HG02798 (cell line): ENCODE results near the gene STMP1.
A peak's percentile ranks its signal among the peaks of the same experiment; 100 is the strongest.
"Not testable (repeated sequence)": the region's sequence is repeated elsewhere in the genome, so short reads cannot be mapped to it uniquely, and the experiment has no call there.

ENCODE experiments used
- ATAC-seq: cut with Tn5 transposase; IDR thresholded peaks from one replicate; pipeline ENCODE4 v1.9.1; 2021; ENCODE audit warnings: mild to moderate bottlenecking; ENCODE audit not compliant: unreplicated experiment, poor library complexity

Gene STMP1

DNA sequence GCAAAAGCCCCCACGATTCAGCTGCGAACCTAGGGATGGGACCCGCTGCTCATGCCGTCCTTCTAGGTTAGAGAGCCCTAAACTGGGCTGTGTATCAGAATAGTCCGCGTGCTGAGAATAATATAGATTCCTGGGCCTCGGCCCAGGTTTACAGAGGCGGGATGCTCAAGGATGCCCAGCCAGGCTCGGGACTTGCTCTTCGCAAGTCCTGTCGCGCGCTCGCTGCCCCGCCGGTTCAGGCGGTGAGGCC is 266 bp upstream of the STMP1 start:
- no peak for ATAC-seq

DNA sequence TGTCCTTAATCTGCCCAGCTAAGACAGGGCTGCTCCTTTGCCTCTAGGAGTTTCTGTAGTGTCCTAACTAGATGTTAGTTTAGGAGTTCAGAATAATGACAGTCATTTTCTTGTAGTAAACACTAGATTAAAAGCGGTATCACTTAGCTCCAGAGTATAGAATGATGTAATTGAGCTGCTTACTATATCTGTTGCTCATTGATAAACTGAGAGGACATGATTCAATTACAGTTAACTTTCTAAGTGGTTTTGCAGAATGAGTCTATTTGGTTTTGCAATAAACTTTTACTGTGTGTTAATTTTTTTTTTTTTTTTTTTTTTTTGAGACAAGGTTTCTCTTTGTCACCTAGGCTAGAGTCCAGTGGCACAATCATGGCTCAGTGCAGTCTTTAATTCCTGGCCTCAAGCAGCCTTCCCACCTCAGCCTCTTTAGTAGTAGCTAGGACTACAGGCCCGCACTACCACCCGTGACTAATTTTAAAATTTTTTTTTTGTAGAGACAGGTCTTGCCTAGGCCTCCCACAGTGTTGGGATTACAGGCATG is 1.8 kb downstream of the STMP1 start:
- ATAC-seq = no peak

DNA sequence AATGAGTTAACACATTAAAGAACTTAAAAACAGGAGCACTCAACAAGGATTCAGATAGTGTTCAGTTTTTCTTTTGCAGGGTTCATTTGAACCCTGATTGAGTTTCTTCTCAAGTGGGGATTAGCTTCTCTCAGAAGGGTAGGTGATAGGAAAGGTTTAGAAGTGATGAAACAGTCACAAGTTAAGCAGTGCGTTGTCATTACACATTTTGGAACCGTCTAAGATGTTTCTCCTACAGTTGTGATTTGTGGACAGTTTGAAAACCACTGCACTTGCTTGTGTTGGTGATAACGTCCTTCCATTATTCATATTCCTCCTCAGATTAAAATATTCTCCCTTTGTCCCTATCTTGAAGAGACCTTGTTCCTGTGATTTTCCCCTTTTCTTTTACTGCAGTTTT is 2.7 kb downstream of the STMP1 start:
- ATAC-seq = no peak

DNA sequence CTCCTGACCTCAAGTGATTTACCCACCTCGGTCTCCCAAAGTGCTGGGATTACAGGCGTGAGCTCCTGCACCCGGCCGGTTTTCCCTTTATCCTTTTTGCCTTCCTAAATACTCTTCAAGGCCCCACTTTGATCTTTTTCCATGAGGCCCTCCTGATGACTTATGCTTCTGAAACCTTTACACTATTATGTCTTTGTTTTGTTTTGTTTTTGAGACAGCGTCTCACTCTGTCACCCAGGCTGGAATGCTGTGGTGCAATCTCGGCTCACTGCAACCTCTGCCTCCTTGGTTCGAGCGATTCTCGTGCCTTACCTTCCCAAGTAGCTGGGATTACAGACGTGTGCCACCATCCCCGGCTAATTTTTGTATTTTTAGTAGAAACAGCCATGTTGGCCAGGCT is 3.8 kb downstream of the STMP1 start:
- no peak for ATAC-seq

DNA sequence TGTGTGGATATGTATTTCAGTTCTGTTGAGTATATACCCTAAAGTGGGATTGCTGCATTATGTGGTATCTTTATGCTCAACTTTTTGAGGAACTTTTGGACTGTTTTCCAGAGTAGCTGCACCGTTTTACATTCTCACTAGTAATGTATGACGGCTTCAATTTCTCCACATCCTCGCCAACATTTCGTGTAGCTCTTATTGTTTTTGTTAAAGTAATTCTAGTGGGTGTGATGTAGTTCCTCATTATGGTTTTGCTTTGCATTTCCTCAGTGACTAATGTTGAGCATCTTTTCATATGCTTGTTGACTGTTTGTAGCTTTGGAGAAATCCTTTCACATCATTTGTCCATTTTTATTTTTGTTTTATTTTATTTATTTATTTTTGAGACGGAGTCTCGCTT is 4.5 kb downstream of the STMP1 start:
- ATAC-seq = no peak

DNA sequence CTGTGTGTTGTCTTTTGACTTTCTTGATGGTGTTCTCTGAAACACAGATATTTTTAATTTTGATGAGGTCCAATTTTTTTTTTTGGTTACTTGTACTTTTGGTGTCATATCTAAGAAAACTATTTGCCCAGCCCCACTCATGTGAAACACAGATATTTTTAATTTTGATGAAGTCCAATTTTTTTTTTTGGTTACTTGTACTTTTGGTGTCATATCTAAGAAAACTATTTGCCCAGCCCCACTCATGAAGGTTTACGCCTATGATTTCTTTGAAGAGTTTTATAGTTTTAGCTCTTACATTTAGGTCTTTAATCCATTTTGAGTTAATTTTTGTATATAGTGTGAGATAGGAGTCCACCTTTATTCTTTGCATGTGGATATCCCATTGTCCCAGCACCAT is 5.3 kb downstream of the STMP1 start:
- ATAC-seq = not testable (repeated sequence)

DNA sequence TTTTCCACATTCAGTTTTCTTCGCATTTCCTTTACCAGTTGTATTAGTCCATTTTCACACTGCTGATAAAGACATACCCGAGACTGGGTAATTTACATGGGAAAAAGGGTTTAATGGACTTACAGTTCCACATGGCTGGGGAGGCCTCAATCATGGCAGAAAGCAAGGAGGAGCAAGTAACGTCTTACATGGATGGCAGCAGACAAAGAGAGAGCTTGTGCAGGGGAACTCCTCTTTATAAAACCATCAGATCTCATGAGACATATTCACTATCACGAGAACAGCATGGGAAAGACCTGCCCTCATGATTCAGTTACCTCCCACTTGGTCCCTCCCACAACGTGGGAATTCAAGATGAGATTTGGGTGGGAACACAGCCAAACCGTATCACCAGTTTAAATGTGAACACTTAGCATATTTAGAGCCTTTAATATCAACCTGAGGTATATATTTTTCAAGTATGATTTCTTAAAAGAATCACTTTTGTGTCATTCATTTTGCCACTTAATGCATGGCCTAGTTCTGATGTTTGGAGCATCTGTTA is 6.6 kb downstream of the STMP1 start:
- ATAC-seq = not testable (repeated sequence)

DNA sequence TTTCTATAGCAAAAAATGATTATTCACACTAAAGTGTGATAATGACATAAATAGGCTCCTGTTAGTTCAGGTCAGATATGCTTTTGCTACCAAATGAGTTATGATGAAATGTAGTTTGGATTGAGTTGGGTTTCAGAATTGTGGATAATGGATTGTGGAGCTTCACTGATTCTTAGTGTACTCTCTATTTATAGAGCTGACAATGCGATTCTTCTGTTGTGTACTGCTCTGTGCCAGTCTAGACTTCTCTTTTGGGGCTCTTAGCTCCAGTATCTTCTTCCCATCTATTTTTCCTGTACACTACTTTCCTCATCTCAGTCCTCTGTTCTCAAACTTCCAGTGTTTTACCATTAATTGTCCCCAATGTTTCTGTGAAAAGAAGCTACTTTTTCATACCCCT is 7.5 kb downstream of the STMP1 start:
- ATAC-seq = no peak

DNA sequence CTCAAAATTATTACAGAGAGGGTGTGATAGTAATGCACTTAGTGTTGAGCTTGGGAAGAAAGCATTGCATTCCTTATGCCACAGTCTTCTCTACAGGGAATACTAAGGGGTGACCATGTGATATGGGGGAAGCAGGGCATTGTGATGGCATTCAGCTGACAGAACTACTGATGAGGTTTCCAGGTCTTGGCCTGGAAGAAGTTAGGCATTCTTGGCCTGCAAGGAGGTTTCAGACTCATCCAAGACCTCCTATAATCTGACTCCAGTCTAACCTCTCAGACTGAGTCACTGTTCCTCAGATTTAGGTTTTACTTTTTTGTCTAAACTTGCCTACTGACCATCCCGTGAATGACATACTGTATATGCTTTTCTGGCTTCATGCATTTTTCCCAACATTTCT is 7.9 kb downstream of the STMP1 start:
- ATAC-seq = no peak

DNA sequence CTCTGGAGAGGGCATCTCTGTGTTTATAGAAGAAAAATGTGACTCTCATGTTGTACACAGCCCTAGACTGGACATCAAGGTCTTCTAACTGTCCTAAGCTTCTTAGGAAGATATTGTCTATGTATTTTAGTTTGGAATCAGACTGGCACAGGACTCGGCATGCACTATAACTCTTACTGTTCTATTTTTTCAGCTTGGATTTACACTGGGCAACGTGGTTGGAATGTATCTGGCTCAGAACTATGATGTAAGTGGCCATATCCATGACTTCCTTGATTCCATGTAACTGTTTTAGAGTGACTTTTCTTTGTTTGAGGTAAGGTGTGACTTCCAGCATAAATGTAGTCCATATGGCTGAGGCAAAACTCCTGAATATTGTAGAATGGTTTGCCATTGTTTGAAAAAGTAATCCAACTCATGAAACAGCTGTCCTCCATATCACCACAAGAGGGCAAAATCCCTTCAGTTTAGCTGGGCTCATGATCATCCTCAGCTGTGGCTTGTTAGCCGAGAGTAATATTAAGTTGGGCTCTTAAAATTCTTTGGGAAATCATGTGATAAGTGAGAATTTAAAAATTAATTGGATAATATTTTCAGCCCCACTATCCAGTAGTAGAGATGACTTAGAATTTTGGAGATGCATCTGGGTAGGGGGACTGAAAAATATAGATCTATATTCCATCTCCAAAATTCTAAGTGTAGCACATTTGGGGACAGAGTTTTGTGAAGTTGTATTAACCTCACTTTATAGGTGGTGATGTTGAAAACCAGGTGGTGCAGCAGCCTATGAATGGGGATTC is 10.4 kb downstream of the STMP1 start:
- ATAC-seq = peak; percentile 78

DNA sequence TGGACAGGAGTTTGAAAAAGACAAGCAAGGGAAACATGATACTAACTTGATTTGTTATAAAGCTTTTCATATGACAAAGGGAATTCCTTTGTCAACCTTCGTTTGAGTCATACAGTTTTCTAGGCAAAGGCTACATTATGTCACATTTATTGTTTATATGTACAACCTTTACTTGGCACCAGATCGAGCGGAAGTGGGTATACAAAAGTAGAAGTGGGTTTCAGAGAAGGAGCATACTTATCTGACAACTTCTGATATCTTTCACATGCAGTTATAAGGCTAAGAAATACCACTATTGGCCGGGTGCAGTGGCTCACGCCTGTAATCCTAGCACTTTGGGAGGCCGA is 11.0 kb downstream of the STMP1 start:
- no peak for ATAC-seq

DNA sequence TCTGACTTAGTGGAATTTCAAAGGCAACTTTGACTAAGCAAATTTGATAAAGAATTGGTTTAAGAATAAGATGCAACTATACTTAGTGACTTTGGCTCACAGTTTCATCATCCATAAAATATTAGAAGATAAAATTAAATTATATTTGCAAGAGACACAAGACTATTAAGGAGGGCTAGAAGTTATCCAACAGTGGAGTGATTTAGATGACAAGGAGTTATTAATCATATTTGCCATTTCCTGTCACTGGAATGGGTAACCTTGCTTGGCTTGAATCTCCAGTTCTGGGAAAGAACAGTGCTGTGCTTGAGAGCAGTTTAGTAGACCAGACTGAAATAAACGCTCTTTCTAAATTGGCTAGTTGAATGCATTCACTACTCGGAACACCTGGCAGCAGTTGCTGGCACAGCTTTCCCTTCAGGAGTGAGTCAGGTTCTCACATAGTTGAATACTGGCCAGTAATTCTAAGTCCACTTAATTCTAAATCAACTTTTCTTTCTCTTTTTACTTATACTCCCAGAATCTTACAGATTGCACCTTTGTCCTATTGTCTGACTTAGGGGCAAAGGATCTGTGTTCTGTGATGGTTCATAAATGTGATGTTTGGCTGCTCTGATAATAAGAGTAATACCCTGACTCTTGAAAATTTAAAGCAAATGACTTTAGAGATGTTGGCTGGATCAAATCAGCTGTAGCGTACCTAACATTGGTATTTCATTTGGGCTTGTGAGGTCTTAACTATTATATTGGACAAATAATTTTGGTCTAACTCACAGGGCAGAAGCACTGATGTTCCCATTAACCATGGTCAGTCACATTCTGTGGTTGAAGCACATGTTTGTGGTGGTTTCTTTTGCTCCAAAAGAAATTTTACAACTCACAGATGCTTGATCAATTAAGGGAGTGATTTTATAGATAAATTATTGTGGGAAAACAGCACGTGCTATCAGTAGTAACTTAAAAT is 16.6 kb downstream of the STMP1 start:
- ATAC-seq = no peak

DNA sequence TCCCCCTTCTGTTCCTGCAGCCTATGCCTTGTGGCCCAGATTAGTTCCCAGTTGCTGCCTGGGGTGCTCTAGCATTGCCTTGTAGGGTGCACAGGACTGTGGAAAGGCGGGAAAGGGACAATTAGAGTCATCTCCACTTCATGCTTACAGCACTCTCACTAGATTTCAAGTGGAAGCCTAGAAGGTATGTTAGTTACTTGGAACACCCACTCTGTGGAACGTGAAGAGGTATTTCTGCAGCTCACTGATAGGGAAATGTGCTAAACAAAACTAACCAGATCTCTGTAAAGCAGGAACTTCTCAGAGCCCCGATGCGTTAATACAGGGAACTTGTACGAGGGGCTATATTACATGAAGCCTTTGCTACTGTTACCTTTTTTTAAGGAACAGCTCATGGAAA is 19.4 kb downstream of the STMP1 start:
- ATAC-seq = no peak

DNA sequence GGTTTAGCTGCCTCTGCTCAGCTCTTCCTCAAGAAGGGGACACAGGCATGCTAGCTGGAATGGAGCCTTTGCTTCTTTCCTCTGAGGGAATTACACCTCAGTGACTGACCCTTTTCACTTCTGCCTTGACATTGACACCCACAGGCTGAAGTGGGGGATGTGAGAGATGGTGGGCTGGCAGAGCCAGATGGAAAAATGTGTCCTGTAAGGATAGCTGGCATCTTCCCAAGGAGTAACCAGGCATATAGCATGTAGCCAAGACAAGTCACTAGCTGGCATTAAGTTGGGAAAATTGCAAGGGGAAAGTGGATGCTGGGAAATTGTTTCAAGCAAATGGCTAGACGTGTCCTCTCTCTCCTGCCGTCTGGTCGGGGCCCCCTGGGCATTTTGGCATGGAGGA is 19.9 kb downstream of the STMP1 start:
- ATAC-seq = no peak

DNA sequence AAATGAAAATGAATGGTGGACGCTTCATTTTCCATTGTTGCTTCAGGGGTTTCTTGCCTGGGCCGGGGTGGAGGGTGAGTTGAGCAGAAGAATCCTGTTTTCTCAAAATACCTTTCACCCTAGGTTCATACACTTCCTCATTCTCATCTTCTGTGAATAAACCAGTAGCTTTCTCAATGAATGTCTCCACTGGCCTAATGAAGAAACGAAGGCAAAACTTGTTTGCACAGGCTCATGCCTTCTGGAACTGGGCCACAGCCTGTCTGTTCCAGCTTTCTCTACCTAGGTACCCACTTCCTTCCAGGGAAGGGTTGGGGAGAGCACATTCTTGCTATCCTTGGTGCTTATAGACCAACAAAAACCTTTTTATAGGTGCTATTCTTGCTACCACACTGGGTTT is 21.3 kb downstream of the STMP1 start:
- ATAC-seq = no peak

DNA sequence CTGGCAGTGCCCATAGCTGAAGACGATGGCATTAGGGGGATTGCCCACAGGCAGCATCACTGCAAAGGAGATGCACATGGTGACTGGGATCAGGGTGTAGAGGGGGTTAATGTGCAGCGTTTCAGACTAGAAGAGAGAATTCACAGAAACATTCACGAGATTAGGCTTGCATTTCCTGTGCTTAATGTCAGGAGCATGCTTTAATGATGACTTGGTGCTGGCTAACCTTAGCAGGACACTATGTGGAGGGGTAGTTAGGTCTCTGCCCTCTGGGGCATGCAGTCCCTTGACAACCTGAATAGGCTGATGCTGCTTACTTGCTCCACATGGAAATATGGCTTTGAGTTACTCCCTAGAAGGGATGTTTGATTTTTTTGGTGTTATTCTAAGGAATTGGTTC is 21.8 kb downstream of the STMP1 start:
- no peak for ATAC-seq

DNA sequence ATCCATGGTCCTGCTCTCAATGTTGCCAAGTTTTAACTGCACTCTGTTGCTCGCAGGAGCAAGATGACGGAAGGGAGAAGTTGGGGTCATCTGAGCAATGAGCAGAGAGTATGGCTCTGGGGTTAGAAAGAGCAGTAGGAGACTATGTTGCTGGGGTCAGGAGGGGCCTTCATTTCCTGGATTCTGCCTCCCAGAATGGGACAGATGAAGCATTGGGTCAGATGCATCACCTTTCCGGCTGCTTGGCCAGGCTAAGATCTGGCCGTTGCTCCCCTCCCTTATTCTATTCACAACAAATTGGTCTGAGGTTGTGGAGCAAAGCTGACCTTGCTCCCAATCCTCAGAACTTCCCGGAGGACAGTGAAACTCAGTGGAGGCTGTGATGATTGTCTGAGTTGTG is 22.4 kb downstream of the STMP1 start:
- no peak for ATAC-seq

DNA sequence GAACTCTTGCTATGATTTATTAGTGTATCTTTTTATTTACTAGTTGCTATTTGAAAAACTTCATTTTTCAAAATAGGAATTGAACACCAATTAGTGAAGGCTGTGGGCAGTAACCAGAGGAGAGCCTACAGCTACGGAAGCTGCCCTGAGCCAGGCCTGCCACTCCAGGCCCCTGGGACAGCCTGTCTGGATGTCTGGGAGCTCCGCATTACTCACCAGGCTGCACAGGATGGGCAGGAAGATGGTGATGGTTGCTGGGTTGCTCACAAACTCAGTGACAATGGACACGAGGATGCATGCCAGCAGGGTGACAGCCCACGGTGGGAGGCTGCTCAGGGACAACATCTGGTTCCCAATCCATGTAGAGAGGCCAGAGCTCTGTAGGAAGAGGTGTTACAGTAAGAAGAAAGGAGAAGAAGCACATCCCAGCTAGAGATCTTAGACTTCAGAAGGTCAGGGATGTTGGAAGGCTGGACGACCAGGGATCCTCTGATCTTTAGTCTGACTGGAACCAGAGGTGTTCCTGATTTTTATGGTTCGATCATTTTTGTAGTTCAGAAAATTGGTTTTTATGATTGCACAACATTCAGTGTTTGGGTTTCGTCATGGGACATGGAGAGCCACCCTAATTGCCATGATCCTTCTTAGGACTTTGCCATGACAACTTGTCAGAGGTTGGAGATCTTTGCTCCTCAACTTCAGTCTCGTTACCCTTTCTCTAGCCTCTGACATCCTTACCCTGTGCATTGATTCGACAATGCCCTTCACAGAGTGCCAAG is 23.2 kb downstream of the STMP1 start:
- ATAC-seq = no peak

DNA sequence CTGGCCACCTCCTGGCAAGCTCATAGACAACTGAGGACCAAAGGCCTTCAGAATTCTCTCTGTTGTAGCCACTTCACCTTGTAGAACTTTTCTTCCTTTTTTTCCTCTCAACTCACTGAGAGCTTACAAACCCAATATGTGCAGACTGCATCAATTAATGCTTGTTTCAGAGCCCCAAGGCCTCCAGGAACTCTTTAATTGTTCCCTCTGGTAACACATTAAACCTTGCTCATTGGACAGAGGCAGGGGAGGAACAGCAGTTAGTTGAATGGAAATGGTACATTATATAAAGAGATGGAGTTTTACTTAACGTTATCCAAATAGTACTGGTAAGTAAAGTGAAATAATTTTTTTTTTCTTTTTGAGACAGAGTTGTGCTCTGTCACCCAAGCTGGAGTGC is 25.2 kb downstream of the STMP1 start:
- ATAC-seq = no peak

DNA sequence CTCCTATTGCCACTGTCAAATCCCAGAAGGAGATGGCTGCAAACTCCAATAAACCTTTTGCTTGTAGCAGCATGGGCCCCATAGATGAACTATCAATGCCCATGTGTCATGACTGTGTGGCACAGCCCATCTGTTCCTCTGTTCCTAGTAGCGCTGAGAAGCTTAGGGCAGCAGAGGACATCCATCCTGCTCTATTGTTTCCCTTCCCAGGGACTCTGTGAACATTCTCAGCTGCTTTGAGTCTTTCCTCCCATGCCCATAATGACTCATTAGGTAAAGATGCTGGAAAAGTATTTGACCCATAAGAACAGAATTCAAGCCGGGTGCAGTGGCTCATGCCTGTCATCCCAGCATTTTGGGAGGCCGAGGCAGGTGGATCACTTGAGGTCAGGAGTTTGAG is 28.3 kb downstream of the STMP1 start:
- no peak for ATAC-seq

DNA sequence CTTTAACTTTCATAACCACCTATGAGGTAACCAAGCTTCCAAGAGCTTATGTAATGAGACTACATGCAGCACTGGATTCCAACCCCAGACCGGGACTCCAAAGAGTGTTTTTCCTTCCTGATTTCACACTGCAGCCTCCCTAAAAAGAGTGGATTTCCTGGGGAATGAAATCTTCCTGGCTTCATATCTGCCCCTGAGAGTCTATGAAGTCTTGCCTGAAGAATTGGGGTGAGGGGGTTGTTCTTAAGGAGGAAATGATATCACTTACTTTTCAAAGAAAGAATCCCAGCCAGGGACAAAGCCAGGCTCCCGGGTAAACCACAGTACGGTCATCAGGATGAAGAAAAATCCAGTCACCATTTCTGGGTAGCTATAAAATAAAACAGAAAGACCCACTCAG is 29.7 kb downstream of the STMP1 start:
- ATAC-seq = no peak
